DND-41 (cell line): ENCODE results near the gene S1PR1.

Experiments used
- ATAC-seq: fragments of 200-7000 bp; cut with Tn5 transposase; 3 replicates; pipeline ENCODE4 v1.9.1; 2021; ENCODE audit warnings: low read depth; ENCODE audit not compliant: insufficient read depth
- DNase-seq: peaks from one replicate; pipeline ENCODE4 v3.0.0-alpha.2; 2020
- H2AFZ ChIP-seq: 2 replicates; pipeline ENCODE4 v1.6.0; 2012; ENCODE audit warnings: low read depth, low read length
- H3K27ac ChIP-seq: 2 replicates; pipeline ENCODE4 v1.5.1; 2012; ENCODE audit warnings: low read length, inconsistent platforms
- H3K27me3 ChIP-seq: fragments of 200-600 bp; sonication (generic); 2 replicates; pipeline ENCODE4 v1.6.0; 2012; ENCODE audit warnings: low read length, mild to moderate bottlenecking, inconsistent platforms; ENCODE audit not compliant: insufficient read depth, poor library complexity
- H3K36me3 ChIP-seq: 2 replicates; pipeline ENCODE4 v1.5.1; 2012; ENCODE audit warnings: low read length, inconsistent platforms; ENCODE audit not compliant: insufficient read depth
- H3K4me1 ChIP-seq: 2 replicates; pipeline ENCODE4 v1.5.1; 2012; ENCODE audit warnings: mild to moderate bottlenecking, low read length; ENCODE audit not compliant: insufficient read depth
- H3K4me2 ChIP-seq: 2 replicates; pipeline ENCODE4 v1.6.0; 2012; ENCODE audit warnings: mild to moderate bottlenecking, moderate library complexity, low read length, inconsistent platforms; ENCODE audit not compliant: insufficient read depth
- H3K4me3 ChIP-seq, 2 experiments: fragments of 200-600 bp in 1 of 2; shearing (Covaris generic) in 1 of 2; 2 replicates each; pipeline ENCODE4 v1.5.1; 2012 to 2016; ENCODE audit warnings: inconsistent platforms in 2 of 2, low read length in 2 of 2, mild to moderate bottlenecking in 2 of 2, low read depth in 1 of 2, moderate library complexity in 1 of 2
- H3K79me2 ChIP-seq: 2 replicates; pipeline ENCODE4 v1.6.0; 2012; ENCODE audit warnings: low read length, inconsistent platforms; ENCODE audit not compliant: insufficient read depth
- H3K9ac ChIP-seq: 2 replicates; pipeline ENCODE4 v1.6.0; 2012; ENCODE audit warnings: low read depth, mild to moderate bottlenecking, inconsistent platforms, low read length, moderate library complexity
- H3K9me3 ChIP-seq: 2 replicates; pipeline ENCODE4 v1.5.1; 2012; ENCODE audit warnings: low read length, moderate library complexity, mild to moderate bottlenecking, inconsistent platforms; ENCODE audit not compliant: insufficient read depth, severe bottlenecking
- H4K20me1 ChIP-seq: 2 replicates; pipeline ENCODE4 v1.6.0; 2012; ENCODE audit warnings: low read length; ENCODE audit not compliant: insufficient read depth
- CTCF ChIP-seq: IDR thresholded peaks from 2 replicates; pipeline ENCODE4 v1.5.1; 2012; ENCODE audit warnings: borderline replicate concordance, low read length, moderate library complexity, mild to moderate bottlenecking; ENCODE audit not compliant: poor library complexity, severe bottlenecking; ENCODE audit errors: extremely low read depth
- EZH2 ChIP-seq: IDR thresholded peaks from 3 replicates; pipeline ENCODE4 v1.6.1; 2012; ENCODE audit warnings: borderline replicate concordance, low read depth, mild to moderate bottlenecking, moderate library complexity, low read length, inconsistent platforms; ENCODE audit not compliant: severe bottlenecking

S1PR1 gene

GRCh38 chr1:101245246-101245927 is 8.6 kb downstream of the S1PR1 start:
- no peak overlapping the region for H3K27ac ChIP-seq
- ATAC-seq: no peak
- no peaks in the 10 kb centered on the region for H3K27me3 ChIP-seq
- no peak overlapping the region for H2AFZ ChIP-seq
- H3K9ac ChIP-seq: no peak overlapping the region
- H3K9me3 ChIP-seq: no peaks in the 10 kb centered on the region
- H4K20me1 ChIP-seq: no peaks in the 10 kb centered on the region
- H3K36me3 ChIP-seq: no peaks in the 10 kb centered on the region
- H3K4me3 ChIP-seq: no peak overlapping the region
- no peaks in the 10 kb centered on the region for H3K4me1 ChIP-seq
- no peak overlapping the region for H3K4me2 ChIP-seq
- H3K79me2 ChIP-seq: no peaks in the 10 kb centered on the region
- TF ChIP-seq CTCF: no peak
- no peak for TF ChIP-seq EZH2
- DNase-seq: no peak

GRCh38 chr1:101247404-101248287 is 10.8 kb downstream of the S1PR1 start:
- Histone ChIP-seq H4K20me1 (no peaks in the 10 kb centered on the region), H3K9ac (no peak overlapping the region), H3K27me3 (no peaks in the 10 kb centered on the region), H3K36me3 (no peaks in the 10 kb centered on the region), H3K4me2 (no peak overlapping the region), H3K4me1 (no peaks in the 10 kb centered on the region), H2AFZ (peak overlapping the region; percentile 23; the same call in 1 of the 2 replicates), H3K4me3 (no peak overlapping the region), H3K9me3 (no peaks in the 10 kb centered on the region), H3K27ac (no peak overlapping the region), H3K79me2 (no peaks in the 10 kb centered on the region)
- ATAC-seq (peak; percentile 52; the same call in 1 of the 3 replicates), DNase-seq (no peak)
- TF ChIP-seq EZH2: no peak
- no peak for TF ChIP-seq CTCF

GRCh38 chr1:101250222-101250621 is 13.4 kb downstream of the S1PR1 start:
- no peak for ATAC-seq
- no peaks in the 10 kb centered on the region for H4K20me1 ChIP-seq
- no peak overlapping the region for H3K4me3 ChIP-seq
- no peaks in the 10 kb centered on the region for H3K27me3 ChIP-seq
- no peak for DNase-seq
- H3K4me1 ChIP-seq: no peaks in the 10 kb centered on the region
- H3K79me2 ChIP-seq: no peaks in the 10 kb centered on the region
- no peaks in the 10 kb centered on the region for H3K36me3 ChIP-seq
- no peak overlapping the region for H3K4me2 ChIP-seq
- no peak overlapping the region for H2AFZ ChIP-seq
- no peak for TF ChIP-seq EZH2
- TF ChIP-seq CTCF: no peak
- H3K9ac ChIP-seq: no peak overlapping the region
- no peak overlapping the region for H3K27ac ChIP-seq
- no peaks in the 10 kb centered on the region for H3K9me3 ChIP-seq
